HFFc6 (cell line): Measurements from ENCODE around the gene SLC16A3. TPM values are rescaled to one million over a fixed set of nuclear protein-coding genes. Genes with fewer than 3 reads are reported as not detected.

Experiments
- DNase-seq: peaks from one replicate; pipeline ENCODE4 v3.0.0-alpha.2; 2018
- H3K27ac Mint-ChIP-seq: 2 replicates; pipeline ENCODE4 v1.8.0; 2020; ENCODE audit warnings: mild to moderate bottlenecking, mixed read lengths
- H3K27me3 Mint-ChIP-seq: 2 replicates; pipeline ENCODE4 v1.8.0; 2021; ENCODE audit warnings: mild to moderate bottlenecking, moderate library complexity, mixed read lengths; ENCODE audit not compliant: insufficient read depth
- H3K36me3 Mint-ChIP-seq: 2 replicates; pipeline ENCODE4 v1.8.0; 2021; ENCODE audit warnings: low read depth, mixed read lengths
- H3K4me1 Mint-ChIP-seq: 2 replicates; pipeline ENCODE4 v1.8.0; 2020; ENCODE audit warnings: low read depth, mixed read lengths
- H3K4me3 Mint-ChIP-seq: 2 replicates; pipeline ENCODE4 v1.8.0; 2020; ENCODE audit warnings: mild to moderate bottlenecking, moderate library complexity, mixed read lengths
- H3K9me3 Mint-ChIP-seq: 2 replicates; pipeline ENCODE4 v1.8.0; 2020; ENCODE audit warnings: mild to moderate bottlenecking, mixed read lengths
- total RNA-seq, 6 experiments: library from RNA; stranded (reverse); fragmentation: NEBNext Ultra II Directional; extraction: Animal tissue kit (Norgen Biotek cat#: 25700); gene quantifications; 2 replicates in 1 of 6; 3 replicates in 5 of 6; pipeline ENCODE4 v1.2.3, GENCODE V29; 2021
- TF ChIP-seq, protein P1 (sequence below): fragments of 200-600 bp; sonication (generic); IDR thresholded peaks from 2 replicates; pipeline ENCODE4 v1.5.0; 2021; ENCODE audit warnings: antibody characterized with exemption, mild to moderate bottlenecking

SLC16A3 gene
- total RNA-seq, 6 experiments from 2014 or later: 475 to 624 (median 523) TPM

DNA sequence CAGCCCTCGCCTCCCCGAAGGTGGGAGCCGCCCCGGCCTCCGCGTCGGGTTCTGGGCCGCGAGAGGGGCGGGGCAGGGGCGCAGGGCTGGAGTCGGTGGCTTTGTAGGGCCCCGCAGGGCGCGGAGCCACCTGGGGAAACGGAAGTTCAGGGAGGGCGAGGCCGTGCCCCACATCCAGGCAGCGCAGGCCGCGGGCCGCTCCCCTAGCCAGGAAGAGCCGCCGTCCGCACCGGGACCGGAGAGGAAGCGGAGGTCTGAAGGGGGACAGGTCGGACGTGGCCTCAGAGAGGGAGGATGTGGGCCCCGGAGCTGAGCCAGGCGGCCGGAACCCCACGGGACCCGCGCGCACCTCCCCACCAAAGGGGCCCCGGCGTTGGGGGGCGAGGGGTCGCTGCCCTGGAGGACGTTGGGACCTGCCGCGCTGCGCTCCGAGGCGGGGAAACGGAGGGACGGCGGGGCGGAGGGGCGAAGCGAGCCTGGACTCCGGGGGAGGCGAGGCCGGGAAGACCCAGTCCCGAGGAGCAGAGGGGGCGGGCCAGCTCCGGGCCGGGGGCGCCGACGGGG is 482 bp upstream of the SLC16A3 start:
- peak overlapping the region; percentile 54; the same call in 1 of the 2 replicates for H3K27ac Mint-ChIP-seq
- TF ChIP-seq, protein P1, sequence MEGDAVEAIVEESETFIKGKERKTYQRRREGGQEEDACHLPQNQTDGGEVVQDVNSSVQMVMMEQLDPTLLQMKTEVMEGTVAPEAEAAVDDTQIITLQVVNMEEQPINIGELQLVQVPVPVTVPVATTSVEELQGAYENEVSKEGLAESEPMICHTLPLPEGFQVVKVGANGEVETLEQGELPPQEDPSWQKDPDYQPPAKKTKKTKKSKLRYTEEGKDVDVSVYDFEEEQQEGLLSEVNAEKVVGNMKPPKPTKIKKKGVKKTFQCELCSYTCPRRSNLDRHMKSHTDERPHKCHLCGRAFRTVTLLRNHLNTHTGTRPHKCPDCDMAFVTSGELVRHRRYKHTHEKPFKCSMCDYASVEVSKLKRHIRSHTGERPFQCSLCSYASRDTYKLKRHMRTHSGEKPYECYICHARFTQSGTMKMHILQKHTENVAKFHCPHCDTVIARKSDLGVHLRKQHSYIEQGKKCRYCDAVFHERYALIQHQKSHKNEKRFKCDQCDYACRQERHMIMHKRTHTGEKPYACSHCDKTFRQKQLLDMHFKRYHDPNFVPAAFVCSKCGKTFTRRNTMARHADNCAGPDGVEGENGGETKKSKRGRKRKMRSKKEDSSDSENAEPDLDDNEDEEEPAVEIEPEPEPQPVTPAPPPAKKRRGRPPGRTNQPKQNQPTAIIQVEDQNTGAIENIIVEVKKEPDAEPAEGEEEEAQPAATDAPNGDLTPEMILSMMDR: no peak

DNA sequence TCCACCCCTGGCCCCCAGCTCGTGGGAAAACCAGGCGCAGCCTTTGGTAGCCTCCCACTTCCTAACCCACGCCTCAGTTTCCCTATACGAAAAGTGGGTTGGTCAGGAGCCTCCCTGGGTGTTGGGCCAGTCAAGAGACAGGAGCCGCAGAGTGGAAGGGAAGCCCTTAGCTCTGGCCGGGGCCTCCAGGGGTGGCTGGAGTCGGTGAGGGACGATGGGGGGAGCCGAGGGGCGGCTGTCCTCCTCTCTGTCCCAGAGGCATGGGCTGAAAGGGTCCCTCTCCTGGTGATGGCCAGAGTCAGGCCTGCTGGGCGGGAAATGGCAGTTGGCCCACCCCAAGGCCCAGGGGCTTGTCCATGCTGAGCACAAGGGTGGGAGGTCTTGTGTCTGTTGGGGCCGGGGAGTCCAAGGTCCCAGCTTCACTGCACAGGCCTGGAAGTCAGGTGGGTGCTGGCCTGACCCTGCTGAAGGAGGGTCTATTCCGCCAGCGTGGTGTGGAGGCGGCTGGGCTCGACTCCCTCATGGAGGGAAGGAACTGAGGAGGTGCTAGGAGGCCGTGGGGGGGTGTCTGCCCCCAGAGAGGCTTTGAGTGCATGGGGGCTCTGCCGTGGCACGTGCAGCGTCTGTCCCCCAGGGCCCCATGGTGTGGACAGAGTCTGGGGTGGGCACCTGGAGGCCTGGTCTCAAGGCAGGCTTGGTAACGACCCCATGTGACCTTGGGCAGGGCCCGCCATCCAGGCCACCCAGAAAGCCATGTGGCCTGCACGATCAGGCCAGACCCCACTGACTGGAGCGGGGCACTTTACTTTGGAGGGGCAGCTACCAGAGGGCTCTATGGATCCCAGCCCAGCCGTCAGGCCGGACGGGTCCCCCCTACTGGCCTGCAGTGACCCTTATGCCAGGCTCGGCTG is 1.1 kb downstream of the SLC16A3 start:
- TF ChIP-seq, protein P1: no peak
- peaks cover 6% of the 10 kb centered on the region for H3K36me3 Mint-ChIP-seq
- no peaks in the 10 kb centered on the region for H3K9me3 Mint-ChIP-seq
- H3K4me1 Mint-ChIP-seq: 0 out of 2 replicates have a peak, but pooled peaks cover 2% of the 10 kb centered on the region
- DNase-seq: no peak
- peaks cover 5% of the 10 kb centered on the region for H3K27me3 Mint-ChIP-seq
- peak overlapping the region; percentile 99 for H3K4me3 Mint-ChIP-seq
- H3K27ac Mint-ChIP-seq: peak overlapping the region; percentile 94

More for the DNA sequence above, 482 bp upstream of the SLC16A3 start:
- Mint-ChIP-seq H3K4me1 (no peaks in the 10 kb centered on the region), H3K4me3 (peak overlapping the region; percentile 26; the same call in 1 of the 2 replicates), H3K9me3 (no peaks in the 10 kb centered on the region), H3K36me3 (peaks cover 6% of the 10 kb centered on the region), H3K27me3 (peaks cover 3% of the 10 kb centered on the region)
- DNase-seq: no peak

DNA sequence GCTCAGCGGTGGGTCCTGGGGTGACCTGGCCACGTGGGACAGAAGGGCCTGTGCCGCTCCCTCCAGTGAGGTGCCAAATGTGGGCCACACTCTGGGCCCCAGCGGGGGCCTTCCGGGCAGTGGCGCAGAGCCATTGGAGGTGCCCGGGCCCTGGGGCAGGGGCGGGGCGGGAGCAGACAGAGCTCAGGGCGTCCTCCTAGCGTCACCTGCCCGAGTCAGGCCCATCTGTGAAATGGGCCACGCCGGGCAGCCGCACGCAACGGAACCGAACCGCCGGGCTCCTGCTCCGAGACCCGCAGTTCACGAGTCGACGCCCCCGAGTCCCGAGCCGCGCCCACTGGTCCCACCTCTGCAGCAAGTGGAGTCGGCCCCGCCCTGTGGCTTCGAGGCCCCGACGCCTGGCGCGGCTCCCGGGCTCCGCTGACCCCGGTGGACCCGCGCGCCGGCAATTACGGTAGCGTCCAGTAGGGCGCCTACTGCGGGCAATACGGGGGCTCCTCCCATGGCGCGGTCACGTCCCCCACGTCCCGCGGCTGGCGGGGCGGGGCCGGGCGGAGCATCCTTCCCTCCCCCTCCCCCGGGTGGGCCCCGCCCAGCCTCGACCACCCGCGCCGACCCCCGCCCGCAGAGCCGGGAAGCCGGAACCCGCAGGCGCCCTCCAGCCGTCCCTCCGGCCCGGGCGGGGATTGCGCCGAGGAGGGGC is 1.9 kb downstream of the SLC16A3 start:
- H3K27me3 Mint-ChIP-seq: peaks cover 9% of the 10 kb centered on the region
- DNase-seq: peak; percentile 82
- peaks cover 6% of the 10 kb centered on the region for H3K36me3 Mint-ChIP-seq
- 0 out of 2 replicates have a peak, but pooled peaks cover 6% of the 10 kb centered on the region for H3K4me1 Mint-ChIP-seq
- TF ChIP-seq, protein P1: peak; percentile 81
- H3K27ac Mint-ChIP-seq: 0 out of 2 replicates have a peak overlapping the region, but pooled peaks have one; percentile 94
- H3K4me3 Mint-ChIP-seq: peak overlapping the region; percentile 99
- H3K9me3 Mint-ChIP-seq: no peaks in the 10 kb centered on the region

DNA sequence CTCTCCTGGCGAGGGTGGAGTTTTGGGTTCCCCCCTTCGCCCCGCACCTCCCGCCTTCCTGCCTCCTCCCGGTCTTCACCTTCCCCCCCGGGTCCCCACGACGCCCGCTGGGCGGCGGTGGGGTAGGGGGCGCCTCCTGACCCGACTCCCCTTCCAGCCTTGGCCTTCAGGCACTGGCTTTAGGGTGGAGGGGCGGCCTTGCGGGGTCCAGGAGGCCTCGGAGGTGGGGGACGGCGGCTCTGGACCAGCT is 2.4 kb downstream of the SLC16A3 start:
- Mint-ChIP-seq H3K9me3 (no peaks in the 10 kb centered on the region), H3K27ac (no peak overlapping the region), H3K4me3 (peak overlapping the region; percentile 47), H3K4me1 (0 out of 2 replicates have a peak, but pooled peaks cover 6% of the 10 kb centered on the region), H3K27me3 (peaks cover 9% of the 10 kb centered on the region), H3K36me3 (peaks cover 6% of the 10 kb centered on the region)
- DNase-seq: no peak
- TF ChIP-seq, protein P1: no peak; the same call in 1 of the 2 replicates

DNA sequence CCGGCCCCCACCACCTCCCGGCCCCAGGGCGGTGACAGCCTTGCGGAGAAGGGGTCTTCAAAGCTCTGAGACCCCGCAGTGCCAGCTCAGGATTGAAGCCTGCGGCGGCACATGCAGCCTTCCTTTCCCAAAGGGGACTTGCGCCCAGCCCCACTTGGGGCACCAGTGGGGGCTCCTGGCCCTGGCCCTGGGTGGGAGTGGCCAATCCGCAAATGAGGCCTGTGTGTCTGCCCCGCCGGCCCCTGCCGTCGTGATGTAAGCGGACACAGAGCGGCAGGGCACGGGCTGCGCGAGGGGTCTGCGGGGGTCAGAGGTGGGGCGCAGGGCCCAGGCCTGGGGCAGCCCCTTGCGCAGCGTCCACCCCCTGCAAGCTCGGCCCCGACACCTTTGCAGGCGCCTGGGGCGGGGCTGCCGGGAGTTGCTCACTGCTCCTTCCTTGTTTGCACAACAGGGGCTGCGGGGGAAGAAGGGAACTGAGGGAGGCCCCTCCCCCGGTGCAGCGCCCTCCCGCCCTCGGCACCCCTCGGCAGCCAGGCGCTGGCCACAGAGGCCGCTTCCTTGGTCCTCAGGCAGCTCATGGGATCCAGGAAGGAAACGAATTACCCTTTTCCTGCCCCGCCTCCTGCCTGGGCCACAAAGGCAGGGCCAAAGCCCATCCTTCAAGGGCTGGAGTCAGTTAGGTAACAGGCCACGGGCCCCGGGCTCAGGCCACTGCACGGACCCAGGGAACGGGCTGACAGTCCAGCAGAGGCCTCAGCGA is 2.9 kb downstream of the SLC16A3 start:
- Mint-ChIP-seq H3K9me3 (no peaks in the 10 kb centered on the region), H3K27ac (no peak overlapping the region), H3K4me3 (peak overlapping the region; percentile 57), H3K27me3 (peaks cover 9% of the 10 kb centered on the region), H3K36me3 (peaks cover 6% of the 10 kb centered on the region), H3K4me1 (0 out of 2 replicates have a peak, but pooled peaks cover 6% of the 10 kb centered on the region)
- TF ChIP-seq, protein P1: no peak
- DNase-seq: no peak
